Stimulated activated CD8-positive, alpha-beta memory T cell treated with anti-CD3 and anti-CD28 coated beads, Interleukin-12 subunit alpha, Interleukin-12 subunit beta, amount 100 ng/mL, for 24 hours (primary cell): ENCODE measurements around the gene TIMP4.
A peak's percentile ranks its signal among the peaks of the same experiment; 100 is the strongest.

Source experiments
- DNase-seq: peaks from one replicate; pipeline ENCODE4 v3.0.0-alpha.2; 2020; ENCODE audit errors: extremely low read depth

Gene TIMP4

GRCh38 chr3:12147049-12147780 lies 11.5 kb downstream of the TIMP4 start:
- DNase-seq, result no peak

GRCh38 chr3:12143949-12144504 lies 14.7 kb downstream of the TIMP4 start:
- no peak for DNase-seq

GRCh38 chr3:12142476-12142875 lies 16.2 kb downstream of the TIMP4 start:
- DNase-seq, result no peak

GRCh38 chr3:12141350-12141749 lies 17.4 kb downstream of the TIMP4 start:
- DNase-seq, result no peak

- no peak for DNase-seq
Observed at GRCh38 chr3:12139111-12139511, 19.6 kb downstream of the TIMP4 start.

GRCh38 chr3:12138044-12138443 lies 20.7 kb downstream of the TIMP4 start:
- DNase-seq, result no peak

GRCh38 chr3:12136371-12136770 lies 22.3 kb downstream of the TIMP4 start:
- DNase-seq, result no peak

DNA sequence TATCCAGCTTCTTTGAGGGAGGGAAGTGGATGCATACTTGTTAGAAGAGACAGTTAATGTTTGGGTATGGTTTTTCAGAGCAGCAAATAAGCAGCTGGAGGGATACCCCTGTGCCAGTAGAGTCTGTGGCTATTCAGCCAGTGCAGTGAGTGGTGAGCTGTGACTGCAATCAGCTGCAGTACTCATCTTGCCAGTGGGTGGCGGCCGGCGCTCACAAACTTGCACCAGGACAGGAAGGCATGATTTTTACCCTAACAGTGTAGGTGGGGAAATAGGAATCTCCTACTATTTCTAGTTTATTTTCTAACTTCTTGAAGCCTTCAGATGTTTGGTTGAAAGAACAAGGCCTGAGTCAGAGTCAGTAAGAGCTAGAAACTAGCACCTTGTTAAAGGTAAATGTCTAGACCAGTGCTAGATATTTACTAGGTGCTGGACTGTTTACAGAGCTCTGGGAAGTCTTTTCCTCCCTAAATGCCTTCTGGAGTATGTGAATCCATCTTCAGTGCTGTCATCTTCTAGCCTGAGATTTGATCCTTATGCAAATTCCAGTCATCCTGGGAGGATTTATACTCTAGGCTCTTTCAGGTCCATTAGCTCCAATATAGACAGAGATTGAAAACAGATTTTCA lies 23.6 kb downstream of the TIMP4 start:
- DNase-seq, result peak; percentile 14

DNA sequence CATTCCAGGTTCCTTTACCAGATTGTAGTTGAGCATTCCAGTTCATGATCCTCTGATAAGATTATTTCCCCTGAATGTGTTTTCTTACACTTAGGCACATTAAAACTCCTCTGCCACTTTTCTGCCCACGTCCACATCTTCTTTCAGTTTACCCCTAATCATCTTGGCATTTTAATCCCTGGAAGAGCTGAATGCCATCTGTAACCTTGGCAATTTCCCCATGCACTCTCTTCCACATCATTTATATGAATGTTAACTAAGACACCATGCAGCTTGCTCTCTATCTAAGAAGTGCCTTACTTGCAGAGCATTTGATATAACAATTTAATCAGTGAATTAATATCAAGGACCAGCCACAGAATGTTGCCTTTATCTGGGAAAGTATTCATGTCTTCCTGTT lies 25.8 kb downstream of the TIMP4 start:
- no peak for DNase-seq

GRCh38 chr3:12131351-12132090 lies 27.2 kb downstream of the TIMP4 start:
- DNase-seq, result no peak

DNA sequence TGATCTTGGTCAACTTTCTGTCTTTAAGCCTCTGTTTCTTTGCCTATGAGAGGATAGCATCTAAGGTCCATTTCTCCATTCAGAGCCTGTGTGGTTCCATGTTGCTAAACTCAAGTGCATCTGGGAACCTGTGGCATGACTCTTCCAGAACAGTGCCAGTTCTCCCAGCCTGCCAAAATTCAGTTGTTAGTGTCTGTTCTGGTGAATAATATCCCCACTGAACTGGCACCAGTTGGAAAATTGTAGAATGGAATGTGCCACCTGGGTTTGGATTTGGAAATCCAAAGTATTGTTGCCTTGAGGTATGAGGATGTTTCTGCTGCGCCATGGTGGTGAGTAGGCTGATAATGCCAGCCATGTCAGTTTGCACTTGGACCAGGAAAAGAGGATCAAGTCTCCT lies 31.3 kb downstream of the TIMP4 start:
- no peak for DNase-seq

- DNase-seq, result no peak
Observed at GRCh38 chr3:12125772-12126171, 32.9 kb downstream of the TIMP4 start.

DNA sequence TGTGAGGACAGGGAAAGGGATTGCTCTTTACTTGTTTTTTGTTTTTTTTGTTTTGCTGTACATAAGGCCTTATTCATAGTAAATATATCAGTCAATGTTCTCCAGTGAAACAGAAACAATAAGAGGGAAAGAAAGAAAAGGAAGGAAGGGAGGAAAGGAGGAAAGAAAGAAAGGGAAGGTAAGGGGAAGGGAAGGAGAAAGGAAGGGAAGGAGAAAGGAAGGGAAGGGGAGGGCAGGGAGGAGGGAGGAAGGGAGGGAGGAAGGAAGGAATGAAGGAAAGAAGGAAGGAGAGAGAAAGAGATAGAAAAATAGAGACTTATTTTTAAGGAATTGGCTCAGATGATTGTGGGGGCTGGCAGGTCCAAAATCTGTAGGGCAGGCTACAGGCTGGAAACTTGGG lies 37.2 kb downstream of the TIMP4 start:
- DNase-seq, result no peak

GRCh38 chr3:12120374-12121140 lies 38.2 kb downstream of the TIMP4 start:
- DNase-seq, result no peak

- no peak for DNase-seq
Observed at GRCh38 chr3:12117473-12117872, 41.2 kb downstream of the TIMP4 start.

- no peak for DNase-seq
Observed at GRCh38 chr3:12116870-12117269, 41.8 kb downstream of the TIMP4 start.

DNA sequence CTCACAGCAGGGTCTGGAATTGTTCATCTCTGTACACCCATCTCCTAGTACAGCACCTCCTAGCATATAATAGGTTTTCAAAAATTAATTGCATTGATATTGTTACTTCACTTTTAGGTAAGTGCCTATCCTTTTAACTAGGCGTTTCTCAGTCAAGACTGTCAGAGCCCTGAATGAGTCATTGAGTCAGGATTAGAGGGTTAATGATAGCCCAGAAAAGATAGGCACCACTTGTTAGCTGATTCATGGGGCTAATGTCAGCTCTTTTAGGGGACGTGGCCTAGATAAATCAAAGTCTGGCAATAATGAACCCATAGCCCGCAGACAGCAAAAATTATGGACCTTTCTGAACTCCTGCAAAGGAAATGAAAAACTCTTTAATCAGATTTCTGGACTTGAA lies 42.9 kb downstream of the TIMP4 start:
- no peak for DNase-seq

- no peak for DNase-seq
Observed at GRCh38 chr3:12115104-12115503, 43.6 kb downstream of the TIMP4 start.

DNA sequence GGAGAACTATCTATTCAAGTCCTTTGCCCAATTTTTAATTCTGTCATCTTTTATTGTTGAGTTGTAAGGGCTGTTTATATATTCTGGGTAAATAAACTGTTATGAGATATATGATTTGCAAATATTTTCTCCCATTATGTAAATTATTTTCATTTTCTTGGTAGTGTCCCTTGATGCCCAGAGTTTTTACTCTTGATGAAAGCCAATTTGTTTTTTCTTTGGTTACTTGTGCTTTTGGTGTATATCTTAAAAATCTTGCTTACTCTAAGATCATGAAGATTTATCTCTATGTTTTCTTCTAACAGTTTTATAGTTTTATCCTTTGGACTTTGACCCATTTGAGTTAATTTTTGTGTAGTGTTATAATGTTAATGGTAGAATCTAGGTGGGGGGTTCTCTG lies 44.5 kb downstream of the TIMP4 start:
- DNase-seq, result no peak

- DNase-seq, result no peak
Observed at GRCh38 chr3:12107071-12107713, 51.5 kb downstream of the TIMP4 start.
